GM10266 (cell line): ENCODE data around the gene EIF1.

Experiments used
- DNase-seq: peaks from one replicate; pipeline ENCODE4 v3.0.0; 2012; ENCODE audit errors: extremely low spot score
- CTCF ChIP-seq: IDR thresholded peaks from 2 replicates; pipeline ENCODE4 v1.5.1; 2012; ENCODE audit warnings: mild to moderate bottlenecking, low read depth; ENCODE audit not compliant: control insufficient read depth, insufficient read depth; ENCODE audit errors: missing control alignments

Gene EIF1

GRCh38 chr17:41653421-41653820, 35.3 kb upstream of the EIF1 start:
- TF ChIP-seq CTCF, result no peak
- no peak for DNase-seq

GRCh38 chr17:41653892-41654677, 34.6 kb upstream of the EIF1 start:
- no peak for DNase-seq

GRCh38 chr17:41654678-41655607, 33.7 kb upstream of the EIF1 start:
- no peak for DNase-seq
- TF ChIP-seq CTCF, result no peak

More at GRCh38 chr17:41653892-41654677, 34.6 kb upstream of the EIF1 start:
- TF ChIP-seq CTCF, result no peak

- no peak for TF ChIP-seq CTCF
- DNase-seq, result no peak
These were observed 33.0 kb upstream of the EIF1 start for GRCh38 chr17:41655611-41656111.

GRCh38 chr17:41656249-41657023, 32.2 kb upstream of the EIF1 start:
- TF ChIP-seq CTCF, result no peak
- DNase-seq, result no peak

GRCh38 chr17:41657176-41657754, 31.4 kb upstream of the EIF1 start:
- TF ChIP-seq CTCF, result no peak
- DNase-seq, result no peak
